ENCODE measurements around the gene RPUSD4. TPM values are rescaled to one million over a fixed set of nuclear protein-coding genes. Genes with fewer than 3 reads are reported as not detected.

The RPUSD4 gene
- total RNA-seq, 1 experiment from 2014 or later: 42.9 TPM

DNA sequence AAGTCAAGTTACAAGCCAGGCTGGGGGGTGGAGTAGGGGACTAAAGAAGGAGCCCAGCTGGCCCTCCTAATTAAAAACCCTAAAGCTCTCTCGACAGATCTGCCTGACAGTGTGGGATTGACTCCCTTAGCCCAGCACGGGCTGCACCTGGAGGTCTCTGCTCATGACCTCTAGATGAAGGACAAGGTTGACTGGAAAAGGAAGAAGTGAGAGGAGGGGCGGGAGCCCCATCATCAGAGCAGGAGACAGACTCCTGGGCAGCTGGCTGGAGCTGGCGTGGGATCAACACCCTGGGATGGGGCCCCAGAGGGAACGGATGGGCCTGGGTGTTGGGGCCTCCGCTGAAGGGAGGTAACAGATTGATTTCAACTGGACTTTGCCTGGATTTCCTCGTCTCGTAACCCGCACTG lies 46.1 kb downstream of the RPUSD4 start:
- Histone ChIP-seq H2BK5ac (ENCODE audit: insufficient read length, low read length) (no peak overlapping the region), H3K79me2 (ENCODE audit: insufficient read depth, low read length) (no peaks in the 10 kb centered on the region), H3K4me2 (ENCODE audit: insufficient read depth, insufficient read length, low read length) (no peak overlapping the region), H2BK12ac (ENCODE audit: insufficient read length, low read depth, low read length) (no peak overlapping the region), H4K91ac (ENCODE audit: insufficient read length, low read depth, low read length) (no peak overlapping the region), H3K4me1 (ENCODE audit: insufficient read depth, low read length) (peaks cover 6% of the 10 kb centered on the region; the same call in 1 of the 2 replicates), H3K23me2 (ENCODE audit: insufficient read length, low read depth, low read length, poor library complexity, severe bottlenecking) (no peaks in the 10 kb centered on the region), H2AK5ac (ENCODE audit: insufficient read length, low read length) (no peak overlapping the region), H4K5ac (ENCODE audit: insufficient read length, low read depth, low read length) (no peak overlapping the region), H2BK20ac (ENCODE audit: low read depth, low read length, poor library complexity, severe bottlenecking) (no peak overlapping the region), H3K9ac (ENCODE audit: extremely low read depth, insufficient read length, low read length) (no peak overlapping the region), H2BK15ac (ENCODE audit: low read depth, low read length) (no peak overlapping the region), H3K14ac (ENCODE audit: insufficient read depth, low read length) (no peak overlapping the region), H3K9me3 (ENCODE audit: control insufficient read depth, low read depth, low read length) (no peaks in the 10 kb centered on the region), H3K56ac (ENCODE audit: insufficient read length, low read depth, low read length) (no peak overlapping the region), H3K79me1 (ENCODE audit: insufficient read depth, low read depth, low read length, poor library complexity, severe bottlenecking) (no peaks in the 10 kb centered on the region), H3K4ac (ENCODE audit: low read depth, low read length) (no peak overlapping the region), H4K8ac (replicated peaks; ENCODE audit: insufficient read length, low read depth, low read length) (no peak overlapping the region), H3K18ac (ENCODE audit: insufficient read length, low read depth, low read length) (no peak overlapping the region), H3T11ph (ENCODE audit: low read length) (no peak overlapping the region), H2AFZ (ENCODE audit: low read length) (no peak overlapping the region), H3K27me3 (ENCODE audit: insufficient read depth, low read length) (no peaks in the 10 kb centered on the region), H3K27ac (ENCODE audit: insufficient read length, low read depth, low read length) (no peak overlapping the region), H4K20me1 (ENCODE audit: control insufficient read depth, insufficient read depth, insufficient read length) (no peaks in the 10 kb centered on the region), H2BK120ac (ENCODE audit: low read depth, low read length, poor library complexity, severe bottlenecking) (no peak overlapping the region), H3K23ac (ENCODE audit: insufficient read length, low read depth, low read length) (no peak overlapping the region)
- Mint-ChIP-seq H3K4me3 (no peak overlapping the region; a peak in 1 of 5 replicates), H3K4me1 (peaks cover 60 to 68% of the 10 kb centered on the region in 2 experiments), H3K9me3 (no peaks in the 10 kb centered on the region; a peak in 1 of 5 replicates), H3K36me3 (ENCODE audit: insufficient read depth in 1 of 3, low read depth in 3 of 3) (no peaks in the 10 kb centered on the region), H3K27ac (no peak overlapping the region), H3K27me3 (ENCODE audit: low read depth) (peaks cover 5% of the 10 kb centered on the region)
- DNase-seq: no peak
- WGBS (ENCODE audit: extremely low coverage, insufficient read length, low lambda C conversion rate): no CpG with 5 or more reads among the region's 9 CpGs
- TF ChIP-seq, protein P1, sequence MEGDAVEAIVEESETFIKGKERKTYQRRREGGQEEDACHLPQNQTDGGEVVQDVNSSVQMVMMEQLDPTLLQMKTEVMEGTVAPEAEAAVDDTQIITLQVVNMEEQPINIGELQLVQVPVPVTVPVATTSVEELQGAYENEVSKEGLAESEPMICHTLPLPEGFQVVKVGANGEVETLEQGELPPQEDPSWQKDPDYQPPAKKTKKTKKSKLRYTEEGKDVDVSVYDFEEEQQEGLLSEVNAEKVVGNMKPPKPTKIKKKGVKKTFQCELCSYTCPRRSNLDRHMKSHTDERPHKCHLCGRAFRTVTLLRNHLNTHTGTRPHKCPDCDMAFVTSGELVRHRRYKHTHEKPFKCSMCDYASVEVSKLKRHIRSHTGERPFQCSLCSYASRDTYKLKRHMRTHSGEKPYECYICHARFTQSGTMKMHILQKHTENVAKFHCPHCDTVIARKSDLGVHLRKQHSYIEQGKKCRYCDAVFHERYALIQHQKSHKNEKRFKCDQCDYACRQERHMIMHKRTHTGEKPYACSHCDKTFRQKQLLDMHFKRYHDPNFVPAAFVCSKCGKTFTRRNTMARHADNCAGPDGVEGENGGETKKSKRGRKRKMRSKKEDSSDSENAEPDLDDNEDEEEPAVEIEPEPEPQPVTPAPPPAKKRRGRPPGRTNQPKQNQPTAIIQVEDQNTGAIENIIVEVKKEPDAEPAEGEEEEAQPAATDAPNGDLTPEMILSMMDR (conservative IDR thresholded peaks at IDR 0.05): no peak
